H1 (cell line): ENCODE measurements around the gene GABPB1. TPM values are rescaled to one million over a fixed set of nuclear protein-coding genes. Genes with fewer than 3 reads are reported as not detected.
A peak's percentile ranks its signal among the peaks of the same experiment; 100 is the strongest.

Source experiments
- CTCF ChIA-PET: fragments of 300-600 bp; sonication (Branson Sonifier 250); formaldehyde crosslinking; loops from one replicate; lab custom pipeline; 2021; ENCODE audit not compliant: partially characterized antibody; lab: Charles Lee
- POLR2A ChIA-PET: fragments of 300-600 bp; sonication (Branson Sonifier 250); formaldehyde crosslinking; loops from one replicate; lab custom pipeline; 2021; ENCODE audit warnings: inconsistent platforms; ENCODE audit not compliant: partially characterized antibody; lab: Charles Lee
- DNase-seq, 2 experiments: peaks; one replicate each; pipeline versions ENCODE4 v3.0.0 to v3.0.0-alpha.2; 2010 to 2022; ENCODE audit warnings: low spot score in 2 of 2, low read depth in 1 of 2, mixed read lengths in 1 of 2
- FAIRE-seq: peaks from 2 replicates; lab custom pipeline; 2011; peaks lifted over from hg19 to GRCh38; lab: Jason Lieb, UNC
- H2AFZ ChIP-seq: 2 replicates; pipeline ENCODE4 v1.8.1; 2012; ENCODE audit warnings: low read length, inconsistent platforms
- H2AK5ac ChIP-seq: 2 replicates; pipeline ENCODE4 v1.6.1; 2013; ENCODE audit warnings: low read depth, low read length
- H2BK120ac ChIP-seq: replicated peaks from 2 replicates; pipeline ENCODE3; 2013; ENCODE audit warnings: low read depth, low read length, inconsistent platforms
- H2BK12ac ChIP-seq: 2 replicates; pipeline ENCODE4 v1.6.1; 2013; ENCODE audit warnings: low read depth, low read length
- H2BK15ac ChIP-seq: 2 replicates; pipeline ENCODE4 v1.6.1; 2013; ENCODE audit warnings: low read length
- H2BK20ac ChIP-seq: 2 replicates; pipeline ENCODE4 v1.6.1; 2013; ENCODE audit warnings: low read length
- H2BK5ac ChIP-seq: 2 replicates; pipeline ENCODE4 v1.6.1; 2013; ENCODE audit warnings: low read depth, low read length
- H3K14ac ChIP-seq: 2 replicates; pipeline ENCODE4 v1.6.1; 2013; ENCODE audit warnings: inconsistent platforms; ENCODE audit not compliant: insufficient read length
- H3K18ac ChIP-seq: 2 replicates; pipeline ENCODE4 v1.6.1; 2013; ENCODE audit warnings: low read length; ENCODE audit errors: extremely low read depth
- H3K23ac ChIP-seq: 2 replicates; pipeline ENCODE4 v1.6.1; 2013; ENCODE audit warnings: inconsistent platforms; ENCODE audit not compliant: insufficient read length
- H3K23me2 ChIP-seq: 2 replicates; pipeline ENCODE4 v1.6.1; 2013; ENCODE audit warnings: low read depth, low read length
- H3K27ac ChIP-seq: 2 replicates; pipeline ENCODE4 v1.6.1; 2011; ENCODE audit warnings: low read depth, low read length, inconsistent platforms
- H3K27me3 ChIP-seq, 4 experiments: replicated peaks in 1 of 4; 1 replicate in 1 of 4; 2 replicates in 3 of 4; pipeline versions ENCODE4 v1.6.1 to v1.8.1; 2011 to 2013; ENCODE audit warnings: low read length in 3 of 4, mild to moderate bottlenecking in 3 of 4, inconsistent platforms in 2 of 4, mixed read lengths in 2 of 4, moderate library complexity in 1 of 4; ENCODE audit not compliant: control insufficient read depth in 3 of 4, insufficient read depth in 3 of 4; ENCODE audit errors: extremely low read depth in 1 of 4
- H3K36me3 ChIP-seq, 4 experiments: 2 replicates each; pipeline versions ENCODE4 v1.6.1 to v1.8.1; 2011 to 2013; ENCODE audit warnings: mild to moderate bottlenecking in 4 of 4, low read length in 3 of 4, moderate library complexity in 2 of 4, control low read depth in 1 of 4, inconsistent platforms in 1 of 4; ENCODE audit not compliant: insufficient read depth in 4 of 4, control insufficient read depth in 2 of 4
- H3K4ac ChIP-seq: replicated peaks from 2 replicates; pipeline ENCODE3; 2013; ENCODE audit warnings: low read length, low read depth, mixed read lengths, inconsistent platforms; ENCODE audit not compliant: insufficient read length
- H3K4me1 ChIP-seq, 4 experiments: replicated peaks in 1 of 4; 1 replicate in 1 of 4; 2 replicates in 3 of 4; pipeline versions ENCODE4 v1.6.1 to v1.8.1; 2011 to 2013; ENCODE audit warnings: low read length in 3 of 4, inconsistent platforms in 2 of 4, mixed read lengths in 1 of 4; ENCODE audit not compliant: insufficient read depth in 4 of 4, control insufficient read depth in 3 of 4
- H3K4me2 ChIP-seq, 2 experiments: 2 replicates each; pipeline versions ENCODE4 v1.6.1 to v1.8.1; 2011 to 2013; ENCODE audit warnings: low read depth in 2 of 2, low read length in 2 of 2, control low read depth in 1 of 2, inconsistent platforms in 1 of 2, mild to moderate bottlenecking in 1 of 2; ENCODE audit not compliant: insufficient read depth in 1 of 2
- H3K4me3 ChIP-seq, 4 experiments: fragments of 200-600, 300-600 bp in 1 of 4; sonication (generic), shearing (Covaris generic), sonication (Bioruptor Twin) in 1 of 4; 2 replicates each; pipeline versions ENCODE4 v1.5.1 to v1.8.1; 2011 to 2016; ENCODE audit warnings: low read length in 4 of 4, low read depth in 3 of 4, control low read depth in 2 of 4, inconsistent platforms in 2 of 4, mild to moderate bottlenecking in 2 of 4, mixed read lengths in 1 of 4, moderate library complexity in 1 of 4; ENCODE audit not compliant: insufficient read depth in 2 of 4; ENCODE audit errors: extremely low read depth in 1 of 4
- H3K56ac ChIP-seq: replicated peaks from 2 replicates; pipeline ENCODE3; 2013; ENCODE audit warnings: low read depth, mild to moderate bottlenecking, mixed read lengths, low read length, inconsistent platforms; ENCODE audit not compliant: insufficient read length
- H3K79me1 ChIP-seq: 2 replicates; pipeline ENCODE4 v1.6.1; 2013; ENCODE audit warnings: low read depth, low read length, control low read depth
- H3K79me2 ChIP-seq, 2 experiments: 2 replicates each; pipeline versions ENCODE4 v1.6.1 to v1.8.1; 2012 to 2013; ENCODE audit warnings: low read length in 2 of 2, mild to moderate bottlenecking in 2 of 2, inconsistent platforms in 1 of 2; ENCODE audit not compliant: insufficient read depth in 2 of 2, control insufficient read depth in 1 of 2
- H3K9ac ChIP-seq, 4 experiments: replicated peaks in 1 of 4; 1 replicate in 1 of 4; 2 replicates in 3 of 4; pipeline versions ENCODE4 v1.6.1 to v1.8.1; 2011 to 2013; ENCODE audit warnings: low read depth in 3 of 4, low read length in 3 of 4, control low read depth in 2 of 4, mild to moderate bottlenecking in 2 of 4, moderate library complexity in 2 of 4, inconsistent platforms in 1 of 4; ENCODE audit errors: extremely low read depth in 1 of 4
- H3K9me3 ChIP-seq, 2 experiments: 2 replicates each; pipeline versions ENCODE4 v1.6.1 to v1.8.1; 2012 to 2013; ENCODE audit warnings: mild to moderate bottlenecking in 2 of 2, moderate library complexity in 2 of 2, control low read depth in 1 of 2, inconsistent platforms in 1 of 2, low read depth in 1 of 2, low read length in 1 of 2, mixed read lengths in 1 of 2; ENCODE audit not compliant: insufficient read depth in 2 of 2
- H4K20me1 ChIP-seq, 2 experiments: replicated peaks in 1 of 2; 2 replicates each; pipeline versions ENCODE3 to v1.8.1; 2011 to 2013; ENCODE audit warnings: inconsistent platforms in 2 of 2, low read length in 2 of 2, mild to moderate bottlenecking in 1 of 2; ENCODE audit not compliant: insufficient read depth in 2 of 2, control insufficient read depth in 1 of 2
- H4K5ac ChIP-seq: 2 replicates; pipeline ENCODE4 v1.6.1; 2013; ENCODE audit warnings: low read length, low read depth, mixed read lengths, inconsistent platforms; ENCODE audit not compliant: insufficient read length
- H4K8ac ChIP-seq: 2 replicates; pipeline ENCODE4 v1.8.0; 2013; ENCODE audit warnings: mild to moderate bottlenecking, moderate library complexity, low read length, inconsistent platforms; ENCODE audit not compliant: insufficient read depth; ENCODE audit errors: extremely low read depth
- H4K91ac ChIP-seq: replicated peaks from 2 replicates; pipeline ENCODE3; 2013; ENCODE audit warnings: low read length, mixed read lengths, inconsistent platforms; ENCODE audit not compliant: insufficient read length
- CTCF ChIP-seq, 3 experiments: IDR thresholded peaks; 1 replicate in 2 of 3; 2 replicates in 1 of 3; pipeline versions ENCODE4 v1.5.1 to v1.6.1; 2011; ENCODE audit warnings: low read length in 3 of 3, mild to moderate bottlenecking in 3 of 3, inconsistent platforms in 2 of 3, low read depth in 1 of 3, moderate library complexity in 1 of 3; ENCODE audit not compliant: insufficient read depth in 1 of 3; ENCODE audit errors: control extremely low read depth in 1 of 3
- RAD21 ChIP-seq, 2 experiments: IDR thresholded peaks in 1 of 2; conservative IDR thresholded peaks in 1 of 2; 2 replicates each; pipeline ENCODE4 v1.6.1; 2011; ENCODE audit warnings: low read depth in 2 of 2, low read length in 2 of 2, improper control_type of control experiment in 1 of 2, inconsistent platforms in 1 of 2, mild to moderate bottlenecking in 1 of 2, moderate library complexity in 1 of 2
- TEAD4 ChIP-seq: IDR thresholded peaks from 2 replicates; pipeline ENCODE4 v1.6.1; 2012; ENCODE audit warnings: low read depth, low read length, inconsistent platforms, mixed read lengths
- WGBS, 2 experiments: shearing (Covaris generic) in 1 of 2; methylation state at CpG; one replicate each; pipeline versions ENCODE4 v1.1.6 to v1.1.7; 2013 to 2015; ENCODE audit warnings: low lambda C conversion rate in 2 of 2, mixed read lengths in 2 of 2, inconsistent platforms in 1 of 2, low coverage in 1 of 2, missing lambda C conversion rate in 1 of 2; ENCODE audit not compliant: insufficient replicate concordance in 2 of 2, insufficient coverage in 1 of 2, insufficient read length in 1 of 2; ENCODE audit errors: extremely low coverage in 1 of 2, missing lambda C conversion rate in 1 of 2; 5-methylcytosine and 5-hydroxymethylcytosine counted together
- polyA plus RNA-seq, 7 experiments: library from polyadenylated mRNA; depleted of rRNA in 3 of 7; stranded (reverse) in 5 of 7; unstranded in 2 of 7; fragments of >200 nt in 5 of 7; fragments of 200-250 nt in 2 of 7; gene quantifications; 1 replicate in 5 of 7; 2 replicates in 1 of 7; 4 replicates in 1 of 7; pipeline versions ENCODE4 v1.2.1 to v1.2.3, GENCODE V29; 2011 to 2013; ENCODE audit warnings: missing spikeins in 2 of 7, mixed read lengths in 2 of 7
- total RNA-seq: library from RNA; stranded (reverse); fragmentation: NEBNext Ultra II Directional; extraction: Animal tissue kit (Norgen Biotek cat#: 25700); gene quantifications from 2 replicates; pipeline ENCODE4 v1.2.1, GENCODE V29; 2021

Gene GABPB1
- total and polyA plus RNA-seq, 2 of the 8 experiments (the other 6 are each of a cell fraction or from before 2014, with no cell fraction given): 24.5 to 32.3 TPM

- H3K79me1 ChIP-seq: no peaks in the 10 kb centered on the region
- H3K9me3 ChIP-seq: no peaks in the 10 kb centered on the region
- no peak overlapping the region for H2BK5ac ChIP-seq
- no peak overlapping the region for H3K23ac ChIP-seq
- no peaks in the 10 kb centered on the region for H3K23me2 ChIP-seq
- no peaks in the 10 kb centered on the region for H3K36me3 ChIP-seq
- H3K4ac ChIP-seq: no peak overlapping the region
- no peaks in the 10 kb centered on the region for H4K20me1 ChIP-seq
- no peak overlapping the region for H3K14ac ChIP-seq
- no peak for FAIRE-seq
- H3K79me2 ChIP-seq: no peaks in the 10 kb centered on the region
- no peak overlapping the region for H3K27ac ChIP-seq
- no peak overlapping the region for H2AFZ ChIP-seq
- H3K27me3 ChIP-seq: no peaks in the 10 kb centered on the region
- H3K9ac ChIP-seq: no peak overlapping the region
- no peak overlapping the region for H2BK12ac ChIP-seq
- no peak overlapping the region for H2BK20ac ChIP-seq
- H3K56ac ChIP-seq: no peak overlapping the region
- peaks cover 0 to 4% (median 1%) of the 10 kb centered on the region in 4 experiments; a peak in 3 of 7 replicates for H3K4me1 ChIP-seq
- WGBS, 2 experiments: 92% methylated on average over 3 of the region's 3 CpGs; no CpG with 5 or more reads in 1 of the 2 experiments
- H4K5ac ChIP-seq: no peak overlapping the region
- H3K4me2 ChIP-seq: no peak overlapping the region
- H2BK120ac ChIP-seq: no peak overlapping the region
- H4K91ac ChIP-seq: no peak overlapping the region
- no peak overlapping the region for H4K8ac ChIP-seq
- DNase-seq: no peak
- POLR2A ChIA-PET: interaction anchor here (0.5 kb wide), 1 partner anchor 618 kb away, joined by 3 read pairs; no protein-coding TSS in a partner anchor
- H3K4me3 ChIP-seq: no peak overlapping the region
- CTCF ChIA-PET: interaction anchor here (1.0 to 1.6 kb wide), 7 partner anchors 11 to 114 kb away, joined by 3 to 7 read pairs (median 4); no protein-coding TSS in a partner anchor
- no peak overlapping the region for H2AK5ac ChIP-seq
- H2BK15ac ChIP-seq: no peak overlapping the region
- H3K18ac ChIP-seq: no peak overlapping the region
- no peak for TF ChIP-seq TEAD4
- TF ChIP-seq RAD21 (IDR thresholded peaks at IDR 0.05 in 1 of 2, conservative IDR thresholded peaks at IDR 0.05 in 1 of 2; ENCODE audit: low read depth in 2 of 2, low read length in 2 of 2): peak; percentile 20 to 42; a peak in 3 of 4 replicates
- TF ChIP-seq CTCF (IDR thresholded peaks at IDR 0.05; ENCODE audit: control extremely low read depth in 1 of 3, insufficient read depth in 1 of 3, low read depth in 1 of 3, low read length in 3 of 3): peak; percentile 10 to 59 (median 56); a peak in 2 of 4 replicates
Measured at GRCh38 chr15:50261981-50262380, 93.0 kb downstream of the GABPB1 start.
